ENCODE measurements around the gene TRIM52.
"Not testable (repeated sequence)": the region's sequence is repeated elsewhere in the genome, so short reads cannot be mapped to it uniquely, and the experiment has no call there.

The TRIM52 gene

GRCh38 chr5:181233088-181233800 lies 27.7 kb downstream of the TRIM52 start:
- DNase-seq: no peak

GRCh38 chr5:181232593-181232992 lies 28.4 kb downstream of the TRIM52 start:
- no peak for DNase-seq

GRCh38 chr5:181231432-181231831 lies 29.5 kb downstream of the TRIM52 start:
- no peak for DNase-seq

GRCh38 chr5:181230551-181230950 lies 30.4 kb downstream of the TRIM52 start:
- DNase-seq: no peak

- DNase-seq: no peak
Measured at GRCh38 chr5:181229996-181230395, 30.9 kb downstream of the TRIM52 start.

GRCh38 chr5:181224390-181225229 lies 36.3 kb downstream of the TRIM52 start:
- no peak for DNase-seq

- no peak for DNase-seq
Measured at GRCh38 chr5:181223729-181224389, 37.1 kb downstream of the TRIM52 start.

- no peak for DNase-seq
Measured at GRCh38 chr5:181223058-181223728, 37.8 kb downstream of the TRIM52 start, which contains the start of gene TRIM41. TSS of gene TRIM41 (plus strand) at chr5:181223281. CDS start at chr5:181224000, 719 bp downstream.

- DNase-seq: no peak
Measured at GRCh38 chr5:181222630-181223057, 38.3 kb downstream of the TRIM52 start.

GRCh38 chr5:181221792-181222629 lies 38.9 kb downstream of the TRIM52 start:
- no peak for DNase-seq

- DNase-seq: no peak
Measured at GRCh38 chr5:181221105-181221791, 39.7 kb downstream of the TRIM52 start.

GRCh38 chr5:181220178-181220515 lies 40.8 kb downstream of the TRIM52 start:
- DNase-seq: no peak

- no peak for DNase-seq
Measured at GRCh38 chr5:181219262-181220177, 41.4 kb downstream of the TRIM52 start.

- DNase-seq: no peak
Measured at GRCh38 chr5:181218795-181219124, 42.2 kb downstream of the TRIM52 start.

- no peak for DNase-seq
Measured at GRCh38 chr5:181217803-181218062, 43.2 kb downstream of the TRIM52 start.

GRCh38 chr5:181217111-181217802 lies 43.7 kb downstream of the TRIM52 start:
- DNase-seq: no peak

GRCh38 chr5:181215997-181216989 lies 44.6 kb downstream of the TRIM52 start:
- no peak for DNase-seq

- not testable (repeated sequence) for DNase-seq
Measured at GRCh38 chr5:181214249-181214648, 46.7 kb downstream of the TRIM52 start.

GRCh38 chr5:181212934-181213333 lies 48.0 kb downstream of the TRIM52 start:
- DNase-seq: no peak
